ENCODE data around the gene SHOX. TPM values are rescaled to one million over a fixed set of nuclear protein-coding genes. Genes with fewer than 3 reads are reported as not detected.
"Not testable (repeated sequence)": the region's sequence is repeated elsewhere in the genome, so short reads cannot be mapped to it uniquely, and the experiment has no call there.

Gene SHOX
- total and polyA plus RNA-seq, 5 experiments from 2014 or later: not detected

DNA sequence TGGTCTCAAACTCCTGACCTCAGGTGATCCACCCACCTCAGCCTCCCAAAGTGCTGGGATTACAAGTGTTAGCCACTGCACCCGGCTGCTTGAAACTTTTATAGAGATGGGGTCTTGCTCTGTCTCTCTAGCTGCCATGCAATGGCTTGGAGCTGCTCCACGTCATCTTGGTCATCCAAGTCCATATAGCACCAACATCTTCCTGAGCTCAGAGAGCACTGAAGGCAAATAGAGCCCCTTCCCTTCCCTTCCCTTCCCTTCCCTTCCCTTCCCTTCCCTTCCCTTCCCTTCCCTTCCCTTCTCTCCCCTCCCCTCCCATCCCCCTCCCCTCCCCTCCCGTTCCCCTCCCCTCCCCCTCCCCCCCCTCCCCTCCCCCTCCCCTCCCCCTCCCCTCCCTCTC, 22.5 kb upstream of the SHOX start:
- H3K4me1 Mint-ChIP-seq, POLR2A ChIA-PET, ATAC-seq, H3K4me3 Mint-ChIP-seq, H3K27ac Mint-ChIP-seq: not testable (repeated sequence)
- peaks cover 3 to 20% (median 3%) of the 10 kb centered on the region in 3 donors for H3K36me3 Mint-ChIP-seq
- H3K9me3 Mint-ChIP-seq: peaks cover 6 to 36% (median 27%) of the 10 kb centered on the region in 9 donors
- H3K27me3 Mint-ChIP-seq: peaks cover 3 to 17% (median 12%) of the 10 kb centered on the region in 5 donors
- DNase-seq: peak in 1 of 10 donors; percentile 5

DNA sequence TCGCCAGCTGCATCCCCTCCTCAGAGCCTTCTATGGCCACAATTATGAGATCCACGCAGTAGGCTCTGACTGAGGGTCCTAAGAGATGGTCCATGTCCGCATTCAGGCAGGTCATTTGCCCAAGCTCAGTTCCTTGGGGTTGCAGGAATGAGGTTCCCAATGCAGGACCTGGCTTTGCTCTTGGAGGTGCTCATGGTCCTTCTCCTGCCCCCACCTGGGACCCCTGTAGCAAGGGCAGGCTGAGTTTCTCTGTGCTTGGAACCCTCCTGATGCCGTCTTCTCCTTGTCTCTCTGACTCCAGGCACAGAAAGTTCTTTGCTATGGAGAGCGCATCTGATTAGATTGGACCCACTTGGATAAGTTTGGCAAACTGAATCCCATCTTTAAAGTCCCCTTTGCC, 16.5 kb upstream of the SHOX start:
- peaks cover 18 to 57% (median 45%) of the 10 kb centered on the region in 5 donors for H3K27me3 Mint-ChIP-seq
- H3K36me3 Mint-ChIP-seq: peaks cover 3 to 25% (median 8%) of the 10 kb centered on the region in 3 donors
- H3K27ac Mint-ChIP-seq: no peak overlapping the region
- H3K4me3 Mint-ChIP-seq: no peak overlapping the region
- peaks cover 7 to 39% (median 29%) of the 10 kb centered on the region in 9 donors for H3K9me3 Mint-ChIP-seq
- peaks cover 0 to 6% (median 1%) of the 10 kb centered on the region in 4 donors for H3K4me1 Mint-ChIP-seq
- no peak for ATAC-seq
- POLR2A ChIA-PET: no interaction called here
- peak in 1 of 10 donors; percentile 3 for DNase-seq

GRCh38 chrX:617401-617800, 13.2 kb upstream of the SHOX start:
- no peak overlapping the region for H3K27ac Mint-ChIP-seq
- H3K9me3 Mint-ChIP-seq: peaks cover under 1 to 18% (median 5%) of the 10 kb centered on the region in 9 donors

DNA sequence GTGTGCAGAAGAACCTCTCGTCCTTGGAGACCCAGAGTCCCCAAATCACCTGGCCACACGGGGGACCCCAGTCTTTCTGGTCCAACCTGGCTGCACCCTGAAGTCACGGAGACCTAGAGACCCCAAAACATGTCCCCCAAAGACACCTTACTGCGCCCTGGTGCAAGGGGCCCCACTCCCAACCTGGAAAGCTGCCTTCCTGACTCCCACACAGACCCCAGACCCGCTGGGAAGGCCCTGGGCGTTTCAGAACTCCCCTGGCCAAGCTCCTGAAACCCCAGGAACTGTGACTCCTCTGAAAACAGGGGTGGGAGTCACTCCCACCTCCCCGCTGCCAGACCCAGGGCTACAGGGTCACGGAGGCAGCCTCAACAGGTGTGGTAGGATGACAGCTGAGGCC, 12.7 kb upstream of the SHOX start:
- H3K4me3 Mint-ChIP-seq: no peak overlapping the region
- DNase-seq: peak in 1 of 10 donors; percentile 13

More at GRCh38 chrX:617401-617800, 13.2 kb upstream of the SHOX start:
- Mint-ChIP-seq H3K4me1 (peaks cover 3 to 11% (median 8%) of the 10 kb centered on the region in 4 donors), H3K36me3 (peaks cover 0 to 7% (median 4%) of the 10 kb centered on the region in 3 donors), H3K4me3 (no peak overlapping the region), H3K27me3 (peaks cover 28 to 69% (median 60%) of the 10 kb centered on the region in 5 donors)
- DNase-seq (peak in 1 of 10 donors; percentile 3), ATAC-seq (no peak)
- POLR2A ChIA-PET: no interaction called here

GRCh38 chrX:618304-618703, 12.3 kb upstream of the SHOX start:
- ATAC-seq, H3K36me3 Mint-ChIP-seq, H3K9me3 Mint-ChIP-seq, POLR2A ChIA-PET, DNase-seq, H3K4me3 Mint-ChIP-seq, H3K27ac Mint-ChIP-seq: not testable (repeated sequence)
- peaks cover 28 to 71% (median 63%) of the 10 kb centered on the region in 5 donors for H3K27me3 Mint-ChIP-seq
- H3K4me1 Mint-ChIP-seq: peaks cover 6 to 20% (median 17%) of the 10 kb centered on the region in 4 donors

More for the DNA sequence above, 12.7 kb upstream of the SHOX start:
- Mint-ChIP-seq H3K27ac (no peak overlapping the region), H3K9me3 (peaks cover 0 to 13% (median 4%) of the 10 kb centered on the region in 9 donors), H3K36me3 (peaks cover 0 to 6% (median 4%) of the 10 kb centered on the region in 3 donors), H3K4me1 (peaks cover 3 to 16% (median 13%) of the 10 kb centered on the region in 4 donors), H3K27me3 (peaks cover 30 to 71% (median 63%) of the 10 kb centered on the region in 5 donors)
- ATAC-seq: no peak
- POLR2A ChIA-PET: no interaction called here

DNA sequence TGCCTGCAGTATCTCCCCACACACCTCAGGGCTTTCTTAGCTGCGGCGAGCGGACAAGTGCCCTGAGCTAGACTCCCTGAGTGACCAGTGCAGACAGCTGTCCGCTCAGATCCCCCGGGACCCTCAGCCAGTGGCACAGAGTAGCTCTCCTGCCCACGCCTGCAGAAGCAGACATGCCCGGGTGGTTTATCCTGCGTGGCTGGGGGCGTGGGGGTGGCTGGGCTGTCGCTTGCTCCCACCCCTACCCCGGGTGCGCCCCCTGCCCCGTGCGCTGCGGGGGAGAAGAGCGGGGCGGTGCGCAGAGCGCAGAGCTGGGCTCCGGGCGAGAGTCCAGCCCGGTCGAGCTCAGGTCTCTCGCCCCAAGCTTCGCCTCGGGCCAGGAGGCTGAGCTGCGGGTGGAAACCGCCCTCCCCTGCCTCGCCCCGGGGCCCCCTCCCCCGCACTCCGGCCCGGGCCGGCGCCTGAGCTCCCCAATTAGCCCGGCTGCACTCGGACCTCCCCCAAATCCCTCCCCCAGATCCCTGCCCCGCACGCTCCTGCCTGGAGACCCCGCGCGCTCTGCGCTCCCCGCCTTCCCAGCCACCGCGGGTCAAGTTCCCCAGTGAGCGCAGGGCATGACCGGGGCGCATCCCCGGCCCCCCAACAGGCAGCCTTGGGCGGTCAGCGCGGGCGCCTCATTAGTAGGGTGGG, 11.7 kb upstream of the SHOX start:
- POLR2A ChIA-PET: no interaction called here
- DNase-seq (peak in 1 of 10 donors; percentile 15), ATAC-seq (no peak)
- no peak overlapping the region for H3K27ac Mint-ChIP-seq
- H3K9me3 Mint-ChIP-seq: peaks cover 0 to 8% (median 0%) of the 10 kb centered on the region in 9 donors
- peaks cover 29 to 71% (median 66%) of the 10 kb centered on the region in 5 donors for H3K27me3 Mint-ChIP-seq
- H3K4me3 Mint-ChIP-seq: no peak overlapping the region
- peaks cover 7 to 25% (median 19%) of the 10 kb centered on the region in 4 donors for H3K4me1 Mint-ChIP-seq
- H3K36me3 Mint-ChIP-seq: peaks cover 0 to 4% (median 4%) of the 10 kb centered on the region in 3 donors

GRCh38 chrX:619451-619811, 11.2 kb upstream of the SHOX start:
- H3K9me3 Mint-ChIP-seq: peaks cover 0 to 5% (median 0%) of the 10 kb centered on the region in 9 donors
- peaks cover 8 to 26% (median 19%) of the 10 kb centered on the region in 4 donors for H3K4me1 Mint-ChIP-seq
- H3K27me3 Mint-ChIP-seq: peaks cover 28 to 68% (median 62%) of the 10 kb centered on the region in 5 donors
- H3K36me3 Mint-ChIP-seq: peaks cover 0 to 4% (median 4%) of the 10 kb centered on the region in 3 donors
- no peak overlapping the region for H3K27ac Mint-ChIP-seq
- ATAC-seq (no peak), DNase-seq (peak in 1 of 10 donors; percentile 12)
- POLR2A ChIA-PET: no interaction called here
- no peak overlapping the region for H3K4me3 Mint-ChIP-seq

- ATAC-seq (no peak), DNase-seq (peak in 1 of 10 donors; percentile 17)
- no peak overlapping the region for H3K27ac Mint-ChIP-seq
- POLR2A ChIA-PET: no interaction called here
- H3K36me3 Mint-ChIP-seq: peaks cover 0 to 4% (median 4%) of the 10 kb centered on the region in 3 donors
- peaks cover 32 to 68% (median 64%) of the 10 kb centered on the region in 5 donors for H3K27me3 Mint-ChIP-seq
- H3K4me1 Mint-ChIP-seq: peaks cover 11 to 29% (median 22%) of the 10 kb centered on the region in 4 donors
- H3K4me3 Mint-ChIP-seq: no peak overlapping the region
- peaks cover 0 to 5% (median 0%) of the 10 kb centered on the region in 9 donors for H3K9me3 Mint-ChIP-seq
Observed at GRCh38 chrX:619812-620531, 10.6 kb upstream of the SHOX start.

DNA sequence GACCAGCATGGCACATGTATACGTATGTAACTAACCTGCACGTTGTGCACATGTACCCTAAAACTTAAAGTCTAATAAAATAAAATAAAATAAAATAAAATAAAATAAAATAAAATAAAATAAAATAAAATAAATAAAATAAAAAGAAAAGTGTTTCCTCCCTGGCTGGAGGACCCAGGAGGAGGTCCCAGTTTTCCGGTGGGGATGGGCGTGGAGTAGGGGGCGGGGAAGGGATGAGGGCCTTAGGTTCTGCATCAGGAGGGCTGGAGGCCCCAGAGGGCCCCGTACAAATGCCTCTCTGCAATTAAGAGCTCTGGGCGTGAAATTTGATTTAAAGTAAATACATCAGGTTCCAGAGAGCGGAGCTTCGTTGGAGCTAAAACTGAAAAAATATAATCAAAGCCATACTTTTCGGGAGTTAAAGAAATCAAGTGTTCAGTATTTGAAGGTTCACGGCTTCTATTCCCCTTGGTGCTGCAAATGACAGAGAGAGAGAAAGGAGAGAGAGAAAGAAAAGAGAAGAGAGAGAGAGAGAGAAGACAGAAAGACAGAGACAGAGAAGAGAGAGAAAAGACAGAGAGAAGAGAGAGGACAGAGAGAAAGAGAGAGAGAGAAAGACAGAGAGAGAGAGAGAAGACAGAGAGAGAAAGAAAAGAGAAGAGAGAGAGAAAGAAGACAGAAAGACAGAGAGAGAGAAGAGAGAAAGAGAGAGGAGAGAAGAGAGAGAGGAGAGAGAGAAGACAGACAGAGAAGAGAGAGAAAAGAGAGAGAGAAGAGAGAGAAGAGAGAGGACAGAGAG, 8.7 kb upstream of the SHOX start:
- Mint-ChIP-seq H3K4me3 (peak overlapping the region in 2 of 10 donors; percentile 22 to 66), H3K27ac (peak overlapping the region in 1 of 10 donors; percentile 28)

GRCh38 chrX:622802-623201, 7.8 kb upstream of the SHOX start:
- Mint-ChIP-seq H3K27me3 (peaks cover 44 to 82% (median 74%) of the 10 kb centered on the region in 5 donors), H3K4me3 (peak overlapping the region in 4 of 10 donors; percentile 1 to 66 (median 18)), H3K4me1 (peaks cover 14 to 45% (median 38%) of the 10 kb centered on the region in 4 donors)

More for the DNA sequence above, 8.7 kb upstream of the SHOX start:
- ATAC-seq: no peak
- peaks cover 11 to 38% (median 35%) of the 10 kb centered on the region in 4 donors for H3K4me1 Mint-ChIP-seq
- POLR2A ChIA-PET: no interaction called here
- H3K9me3 Mint-ChIP-seq: peaks cover 0 to 9% (median 3%) of the 10 kb centered on the region in 9 donors
- DNase-seq: no peak
- H3K27me3 Mint-ChIP-seq: peaks cover 39 to 79% (median 72%) of the 10 kb centered on the region in 5 donors
- H3K36me3 Mint-ChIP-seq: peaks cover 0 to 12% (median 5%) of the 10 kb centered on the region in 3 donors

DNA sequence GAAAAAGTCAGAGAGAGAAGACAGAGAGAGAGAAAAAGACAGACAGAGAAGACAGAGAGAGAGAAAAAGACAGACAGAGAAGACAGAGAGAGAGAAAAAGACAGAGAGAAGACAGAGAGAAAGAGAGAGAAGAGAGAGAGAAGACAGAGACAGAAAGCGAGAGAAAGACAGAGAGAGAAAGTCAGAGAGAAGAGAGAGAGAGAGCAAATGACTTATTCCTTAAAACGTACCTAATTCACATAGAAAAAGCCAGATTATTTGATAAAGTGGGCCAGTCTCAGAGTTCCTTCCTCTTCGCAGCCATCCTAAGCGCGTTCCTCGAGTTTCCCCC, 7.4 kb upstream of the SHOX start:
- H3K9me3 Mint-ChIP-seq: peaks cover 0 to 13% (median 5%) of the 10 kb centered on the region in 9 donors
- H3K36me3 Mint-ChIP-seq: peaks cover 0 to 13% (median 8%) of the 10 kb centered on the region in 3 donors
- POLR2A ChIA-PET: no interaction called here
- ATAC-seq: no peak
- H3K4me3 Mint-ChIP-seq: peak overlapping the region in 6 of 10 donors; percentile 1 to 66 (median 36)
- DNase-seq: no peak
- peaks cover 44 to 82% (median 74%) of the 10 kb centered on the region in 5 donors for H3K27me3 Mint-ChIP-seq
- H3K4me1 Mint-ChIP-seq: peaks cover 16 to 49% (median 40%) of the 10 kb centered on the region in 4 donors
- H3K27ac Mint-ChIP-seq: peak overlapping the region in 1 of 10 donors; percentile 28

More at GRCh38 chrX:622802-623201, 7.8 kb upstream of the SHOX start:
- H3K36me3 Mint-ChIP-seq: peaks cover 0 to 17% (median 5%) of the 10 kb centered on the region in 3 donors
- ATAC-seq, DNase-seq, POLR2A ChIA-PET: not testable (repeated sequence)
- peaks cover 0 to 13% (median 5%) of the 10 kb centered on the region in 9 donors for H3K9me3 Mint-ChIP-seq
- peak overlapping the region in 1 of 10 donors; percentile 28 for H3K27ac Mint-ChIP-seq
